BLaER1 (cell line): ENCODE measurements around the gene GDI1.

Experiments
- H3K27ac ChIP-seq: shearing (Covaris generic); formaldehyde crosslinking; 2 replicates; pipeline ENCODE4 v1.8.1; 2022
- H3K27me3 ChIP-seq: shearing (Covaris generic); formaldehyde crosslinking; 2 replicates; pipeline ENCODE4 v1.8.1; 2022
- H3K36me3 ChIP-seq: shearing (Covaris generic); formaldehyde crosslinking; 2 replicates; pipeline ENCODE4 v1.8.1; 2022
- H3K4me1 ChIP-seq: shearing (Covaris generic); formaldehyde crosslinking; 2 replicates; pipeline ENCODE4 v1.8.1; 2022
- H3K4me2 ChIP-seq: shearing (Covaris generic); formaldehyde crosslinking; 2 replicates; pipeline ENCODE4 v1.8.1; 2022
- H3K4me3 ChIP-seq: shearing (Covaris generic); formaldehyde crosslinking; 2 replicates; pipeline ENCODE4 v1.8.1; 2022
- H3K9ac ChIP-seq: shearing (Covaris generic); formaldehyde crosslinking; 2 replicates; pipeline ENCODE4 v1.8.1; 2022
- H3K9me3 ChIP-seq: shearing (Covaris generic); formaldehyde crosslinking; 2 replicates; pipeline ENCODE4 v1.8.1; 2022
- H4K20me1 ChIP-seq: shearing (Covaris generic); formaldehyde crosslinking; 2 replicates; pipeline ENCODE4 v1.8.1; 2022
- Cebpa-rat ChIP-seq: shearing (Covaris generic); IDR thresholded peaks from 2 replicates; pipeline ENCODE4 v1.8.1; 2022

Gene GDI1

GRCh38 chrX:154472685-154473632 is 36.0 kb downstream of the GDI1 start:
- Histone ChIP-seq H3K4me2 (no peak overlapping the region), H3K9me3 (peaks cover 14% of the 10 kb centered on the region; the same call in 1 of the 2 replicates), H3K36me3 (peaks cover 56% of the 10 kb centered on the region), H3K9ac (no peak overlapping the region), H3K27ac (no peak overlapping the region), H3K4me3 (no peak overlapping the region), H3K4me1 (peaks cover 15% of the 10 kb centered on the region), H4K20me1 (peaks cover 16% of the 10 kb centered on the region; the same call in 1 of the 2 replicates), H3K27me3 (peaks cover 5% of the 10 kb centered on the region; the same call in 1 of the 2 replicates)
- no peak for TF ChIP-seq Cebpa-rat

GRCh38 chrX:154473683-154474082 is 36.7 kb downstream of the GDI1 start:
- TF ChIP-seq Cebpa-rat, result no peak
- Histone ChIP-seq H3K9ac (no peak overlapping the region), H3K4me2 (no peak overlapping the region), H3K27me3 (peaks cover 5% of the 10 kb centered on the region; the same call in 1 of the 2 replicates), H3K4me1 (peaks cover 18% of the 10 kb centered on the region), H4K20me1 (peaks cover 14% of the 10 kb centered on the region; the same call in 1 of the 2 replicates), H3K9me3 (peaks cover 11% of the 10 kb centered on the region; the same call in 1 of the 2 replicates), H3K36me3 (peaks cover 49% of the 10 kb centered on the region), H3K27ac (no peak overlapping the region), H3K4me3 (no peak overlapping the region)

GRCh38 chrX:154476821-154477220 is 39.9 kb downstream of the GDI1 start:
- no peak overlapping the region for H3K9ac ChIP-seq
- H3K4me2 ChIP-seq, result no peak overlapping the region
- H4K20me1 ChIP-seq, result 0 out of 2 replicates have a peak, but pooled peaks cover 10% of the 10 kb centered on the region
- peaks cover 17% of the 10 kb centered on the region for H3K36me3 ChIP-seq
- H3K4me3 ChIP-seq, result no peak overlapping the region
- H3K27ac ChIP-seq, result no peak overlapping the region
- H3K27me3 ChIP-seq, result peaks cover 25% of the 10 kb centered on the region
- no peaks in the 10 kb centered on the region; the same call in 1 of the 2 replicates for H3K9me3 ChIP-seq
- TF ChIP-seq Cebpa-rat, result no peak
- H3K4me1 ChIP-seq, result peaks cover 27% of the 10 kb centered on the region

- H3K9ac ChIP-seq, result peak overlapping the region; percentile 76; the same call in 1 of the 2 replicates
- no peaks in the 10 kb centered on the region; the same call in 1 of the 2 replicates for H3K9me3 ChIP-seq
- peaks cover 7% of the 10 kb centered on the region; the same call in 1 of the 2 replicates for H3K36me3 ChIP-seq
- peaks cover 18% of the 10 kb centered on the region; the same call in 1 of the 2 replicates for H4K20me1 ChIP-seq
- no peak for TF ChIP-seq Cebpa-rat
- H3K4me1 ChIP-seq, result peaks cover 38% of the 10 kb centered on the region
- H3K27ac ChIP-seq, result 0 out of 2 replicates have a peak overlapping the region, but pooled peaks have one; percentile 81
- peak overlapping the region; percentile 81 for H3K4me2 ChIP-seq
- H3K27me3 ChIP-seq, result peaks cover 37% of the 10 kb centered on the region
- peak overlapping the region; percentile 69 for H3K4me3 ChIP-seq
These were observed 41.0 kb downstream of the GDI1 start for GRCh38 chrX:154477891-154478477.

GRCh38 chrX:154478728-154479622 is 42.0 kb downstream of the GDI1 start, which contains the start of gene LAGE3:
Gene LAGE3, minus strand, starts transcription at chrX:154479281. Its CDS starts 366 bp downstream, at chrX:154478915.
- Histone ChIP-seq H3K4me3 (peak within 1 kb of the TSS; percentile 69), H3K4me1 (peaks cover 48% of the 10 kb centered on the region), H3K4me2 (peak within 1 kb of the TSS; percentile 81), H3K27ac (peak within 1 kb of the TSS; percentile 81), H4K20me1 (peaks cover 18% of the 10 kb centered on the region), H3K27me3 (peaks cover 47% of the 10 kb centered on the region), H3K9me3 (no peaks in the 10 kb centered on the region; the same call in 1 of the 2 replicates), H3K9ac (peak within 1 kb of the TSS; percentile 76), H3K36me3 (peaks cover 6% of the 10 kb centered on the region)
- no peak for TF ChIP-seq Cebpa-rat

GRCh38 chrX:154481195-154481594 is 44.2 kb downstream of the GDI1 start:
- TF ChIP-seq Cebpa-rat, result no peak
- H3K9ac ChIP-seq, result no peak overlapping the region
- H4K20me1 ChIP-seq, result peaks cover 34% of the 10 kb centered on the region
- no peak overlapping the region for H3K27ac ChIP-seq
- H3K36me3 ChIP-seq, result peaks cover 20% of the 10 kb centered on the region
- peaks cover 6% of the 10 kb centered on the region; the same call in 1 of the 2 replicates for H3K9me3 ChIP-seq
- no peak overlapping the region for H3K4me3 ChIP-seq
- H3K4me1 ChIP-seq, result peaks cover 64% of the 10 kb centered on the region
- H3K4me2 ChIP-seq, result no peak overlapping the region
- H3K27me3 ChIP-seq, result peaks cover 53% of the 10 kb centered on the region

- H3K9me3 ChIP-seq, result peaks cover 12% of the 10 kb centered on the region; the same call in 1 of the 2 replicates
- H3K4me2 ChIP-seq, result peak overlapping the region; percentile 77
- no peak overlapping the region for H3K4me3 ChIP-seq
- peaks cover 61% of the 10 kb centered on the region for H3K4me1 ChIP-seq
- H3K36me3 ChIP-seq, result peaks cover 20% of the 10 kb centered on the region
- H3K27ac ChIP-seq, result no peak overlapping the region
- no peak overlapping the region for H3K9ac ChIP-seq
- H3K27me3 ChIP-seq, result peaks cover 48% of the 10 kb centered on the region
- no peak for TF ChIP-seq Cebpa-rat
- H4K20me1 ChIP-seq, result peaks cover 34% of the 10 kb centered on the region
These were observed 45.1 kb downstream of the GDI1 start for GRCh38 chrX:154481911-154482601.

- no peak overlapping the region for H3K4me3 ChIP-seq
- H3K9ac ChIP-seq, result 0 out of 2 replicates have a peak overlapping the region, but pooled peaks have one; percentile 29
- peak overlapping the region; percentile 38 for H3K27ac ChIP-seq
- TF ChIP-seq Cebpa-rat, result no peak
- peaks cover 60% of the 10 kb centered on the region for H3K4me1 ChIP-seq
- H3K4me2 ChIP-seq, result peak overlapping the region; percentile 77
- H3K27me3 ChIP-seq, result peaks cover 48% of the 10 kb centered on the region
- H3K36me3 ChIP-seq, result peaks cover 22% of the 10 kb centered on the region
- peaks cover 39% of the 10 kb centered on the region for H4K20me1 ChIP-seq
- H3K9me3 ChIP-seq, result peaks cover 19% of the 10 kb centered on the region
These were observed 45.8 kb downstream of the GDI1 start for GRCh38 chrX:154482786-154483185.
